ENCODE data around the gene FN1.

DNA sequence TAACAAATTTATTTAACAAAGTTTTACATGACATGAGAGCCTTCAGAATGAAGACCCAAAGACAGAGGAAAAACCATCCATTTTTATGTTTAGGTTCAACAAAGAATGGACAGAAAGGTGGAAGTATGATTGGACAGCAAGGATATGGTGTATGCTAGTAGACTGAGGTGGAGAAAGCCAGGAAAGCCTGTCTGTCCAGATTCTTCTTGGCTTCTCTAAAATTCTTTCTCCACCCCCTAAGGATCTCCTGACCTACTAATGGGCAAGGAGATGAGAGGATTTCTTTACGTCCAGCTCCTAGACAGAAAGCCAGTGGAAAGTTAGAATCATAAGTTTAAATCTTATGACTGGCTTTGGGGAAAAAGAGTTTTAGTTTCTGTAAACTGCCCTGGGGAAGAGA is 121.0 kb downstream of the FN1 start:
- TF ChIP-seq POLR2A (IDR thresholded peaks at IDR 0.05; ENCODE audit: low read length) (no peak), CEBPB (IDR thresholded peaks at IDR 0.05) (no peak), HOXA7 (CRISPR knock-in tag; IDR thresholded peaks at IDR 0.05) (no peak), SREBF2 (IDR thresholded peaks at IDR 0.05) (no peak), SMC3 (IDR thresholded peaks at IDR 0.05) (no peak)
- TF ChIP-seq, protein P1, sequence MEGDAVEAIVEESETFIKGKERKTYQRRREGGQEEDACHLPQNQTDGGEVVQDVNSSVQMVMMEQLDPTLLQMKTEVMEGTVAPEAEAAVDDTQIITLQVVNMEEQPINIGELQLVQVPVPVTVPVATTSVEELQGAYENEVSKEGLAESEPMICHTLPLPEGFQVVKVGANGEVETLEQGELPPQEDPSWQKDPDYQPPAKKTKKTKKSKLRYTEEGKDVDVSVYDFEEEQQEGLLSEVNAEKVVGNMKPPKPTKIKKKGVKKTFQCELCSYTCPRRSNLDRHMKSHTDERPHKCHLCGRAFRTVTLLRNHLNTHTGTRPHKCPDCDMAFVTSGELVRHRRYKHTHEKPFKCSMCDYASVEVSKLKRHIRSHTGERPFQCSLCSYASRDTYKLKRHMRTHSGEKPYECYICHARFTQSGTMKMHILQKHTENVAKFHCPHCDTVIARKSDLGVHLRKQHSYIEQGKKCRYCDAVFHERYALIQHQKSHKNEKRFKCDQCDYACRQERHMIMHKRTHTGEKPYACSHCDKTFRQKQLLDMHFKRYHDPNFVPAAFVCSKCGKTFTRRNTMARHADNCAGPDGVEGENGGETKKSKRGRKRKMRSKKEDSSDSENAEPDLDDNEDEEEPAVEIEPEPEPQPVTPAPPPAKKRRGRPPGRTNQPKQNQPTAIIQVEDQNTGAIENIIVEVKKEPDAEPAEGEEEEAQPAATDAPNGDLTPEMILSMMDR (IDR thresholded peaks at IDR 0.05) = no peak
- TF ChIP-seq, protein P2, sequence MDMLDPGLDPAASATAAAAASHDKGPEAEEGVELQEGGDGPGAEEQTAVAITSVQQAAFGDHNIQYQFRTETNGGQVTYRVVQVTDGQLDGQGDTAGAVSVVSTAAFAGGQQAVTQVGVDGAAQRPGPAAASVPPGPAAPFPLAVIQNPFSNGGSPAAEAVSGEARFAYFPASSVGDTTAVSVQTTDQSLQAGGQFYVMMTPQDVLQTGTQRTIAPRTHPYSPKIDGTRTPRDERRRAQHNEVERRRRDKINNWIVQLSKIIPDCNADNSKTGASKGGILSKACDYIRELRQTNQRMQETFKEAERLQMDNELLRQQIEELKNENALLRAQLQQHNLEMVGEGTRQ (IDR thresholded peaks at IDR 0.05) = no peak

Measured in A549 (cell line).